WTC11 (cell line): ENCODE results near the gene OTUD7B. TPM values are rescaled to one million over a fixed set of nuclear protein-coding genes. Genes with fewer than 3 reads are reported as not detected.
A peak's percentile ranks its signal among the peaks of the same experiment; 100 is the strongest.

ENCODE experiments used
- ATAC-seq: fragments of 200-7000 bp; cut with Tn5 transposase; 2 replicates; pipeline ENCODE4 v1.10.0; 2021; ENCODE audit warnings: mild to moderate bottlenecking, moderate library complexity
- CTCF ChIA-PET: fragments of 300-600 bp; sonication (Branson Sonifier 250); formaldehyde crosslinking; loops from one replicate; lab custom pipeline; 2021; ENCODE audit warnings: antibody characterized with exemption; lab: Charles Lee
- POLR2A ChIA-PET: fragments of 350-600 bp; sonication (Branson Sonifier 250); formaldehyde crosslinking; loops from one replicate; lab custom pipeline; 2021; ENCODE audit warnings: antibody characterized with exemption; lab: Charles Lee
- DNase-seq: peaks from one replicate; pipeline ENCODE4 v3.0.0; 2021; ENCODE audit warnings: low spot score
- H3K27ac Mint-ChIP-seq: 2 replicates; pipeline ENCODE4 v1.8.0; 2021; ENCODE audit warnings: mixed read lengths
- H3K27me3 Mint-ChIP-seq: 2 replicates; pipeline ENCODE4 v1.8.0; 2021; ENCODE audit warnings: low read depth, mild to moderate bottlenecking, moderate library complexity, mixed read lengths
- H3K36me3 Mint-ChIP-seq: 2 replicates; pipeline ENCODE4 v1.8.0; 2021; ENCODE audit warnings: mixed read lengths
- H3K4me1 Mint-ChIP-seq: 2 replicates; pipeline ENCODE4 v1.8.0; 2022; ENCODE audit warnings: mixed read lengths
- H3K4me3 Mint-ChIP-seq: 2 replicates; pipeline ENCODE4 v1.8.0; 2021; ENCODE audit warnings: mild to moderate bottlenecking, moderate library complexity, mixed read lengths
- H3K9me3 Mint-ChIP-seq: 2 replicates; pipeline ENCODE4 v1.8.0; 2021; ENCODE audit warnings: mixed read lengths
- CDX4 ChIP-seq: fragments of 250-450 bp; sonication (Bioruptor Pico); IDR thresholded peaks from 2 replicates; pipeline ENCODE4 v1.9.0; 2021; ENCODE audit warnings: moderate library complexity, mild to moderate bottlenecking, inconsistent platforms, borderline replicate concordance
- CREM ChIP-seq: sonication (generic); formaldehyde crosslinking; IDR thresholded peaks from 2 replicates; pipeline ENCODE4 v1.8.1; 2022; ENCODE audit warnings: mild to moderate bottlenecking, missing genetic modification reagents, moderate library complexity
- E2F4 ChIP-seq: sonication (generic); formaldehyde crosslinking; IDR thresholded peaks from 2 replicates; pipeline ENCODE4 v1.8.1; 2022; ENCODE audit warnings: low read depth, mild to moderate bottlenecking, moderate library complexity, missing genetic modification reagents, borderline replicate concordance
- ETV6 ChIP-seq: sonication (generic); formaldehyde crosslinking; IDR thresholded peaks from 2 replicates; pipeline ENCODE4 v1.8.1; 2022; ENCODE audit warnings: mild to moderate bottlenecking, missing genetic modification reagents
- IRF1 ChIP-seq: sonication (generic); formaldehyde crosslinking; IDR thresholded peaks from 2 replicates; pipeline ENCODE4 v1.8.0; 2023; ENCODE audit warnings: missing genetic modification reagents
- JAZF1 ChIP-seq: fragments of 250-450 bp; sonication (Bioruptor Pico); IDR thresholded peaks from 2 replicates; pipeline ENCODE4 v1.9.0; 2021; ENCODE audit warnings: moderate library complexity, mild to moderate bottlenecking, inconsistent platforms
- MYBL2 ChIP-seq: sonication (generic); formaldehyde crosslinking; IDR thresholded peaks from 2 replicates; pipeline ENCODE4 v1.8.1; 2023; ENCODE audit warnings: mild to moderate bottlenecking, moderate library complexity, missing genetic modification reagents
- NR1H2 ChIP-seq: sonication (generic); formaldehyde crosslinking; IDR thresholded peaks from 2 replicates; pipeline ENCODE4 v1.9.0; 2021; ENCODE audit warnings: mild to moderate bottlenecking, moderate library complexity, missing genetic modification reagents
- NR3C1 ChIP-seq: sonication (generic); formaldehyde crosslinking; conservative IDR thresholded peaks from 2 replicates; pipeline ENCODE4 v1.8.1; 2023; ENCODE audit warnings: low read depth, mild to moderate bottlenecking, missing genetic modification reagents
- RORB ChIP-seq: fragments of 250-450 bp; sonication (Bioruptor Pico); IDR thresholded peaks from 2 replicates; pipeline ENCODE4 v1.9.0; 2021; ENCODE audit warnings: mild to moderate bottlenecking
- SMAD3 ChIP-seq: sonication (generic); formaldehyde crosslinking; IDR thresholded peaks from 2 replicates; pipeline ENCODE4 v1.8.0; 2022; ENCODE audit warnings: missing genetic modification reagents, mild to moderate bottlenecking, borderline replicate concordance
- SP1 ChIP-seq: sonication (generic); formaldehyde crosslinking; conservative IDR thresholded peaks from 2 replicates; pipeline ENCODE4 v1.8.1; 2022; ENCODE audit warnings: missing genetic modification reagents
- TEAD4 ChIP-seq: sonication (generic); formaldehyde crosslinking; IDR thresholded peaks from 2 replicates; pipeline ENCODE4 v1.8.0; 2022; ENCODE audit warnings: mild to moderate bottlenecking, missing genetic modification reagents
- USF1 ChIP-seq: sonication (generic); formaldehyde crosslinking; IDR thresholded peaks from 2 replicates; pipeline ENCODE4 v1.8.0; 2022; ENCODE audit warnings: mild to moderate bottlenecking, missing genetic modification reagents
- ZBTB43 ChIP-seq: sonication (generic); formaldehyde crosslinking; IDR thresholded peaks from 2 replicates; pipeline ENCODE4 v1.8.1; 2023; ENCODE audit warnings: mild to moderate bottlenecking, missing genetic modification reagents
- ZNF121 ChIP-seq: sonication (generic); formaldehyde crosslinking; IDR thresholded peaks from 2 replicates; pipeline ENCODE4 v1.8.0; 2023; ENCODE audit warnings: missing genetic modification reagents
- ZNF317 ChIP-seq: sonication (generic); formaldehyde crosslinking; IDR thresholded peaks from 2 replicates; pipeline ENCODE4 v1.8.1; 2023; ENCODE audit warnings: low read depth, mild to moderate bottlenecking, moderate library complexity, missing genetic modification reagents, borderline replicate concordance
- total RNA-seq: library from RNA; stranded (reverse); gene quantifications from 3 replicates; pipeline ENCODE4 v1.2.3, GENCODE V29; 2021

OTUD7B gene
- total RNA-seq, 1 experiment from 2014 or later, result 21.0 TPM

GRCh38 chr1:150018165-150018564 is 7.6 kb upstream of the OTUD7B start (continued):
- TF ChIP-seq ZNF121, result no peak
- no peak for TF ChIP-seq CREM (CRISPR knock-in tag)
- no peak for TF ChIP-seq JAZF1 (CRISPR knock-in tag)
- no peak for TF ChIP-seq NR1H2
- no peak for TF ChIP-seq SMAD3 (CRISPR knock-in tag)
- no peak for TF ChIP-seq IRF1 (CRISPR knock-in tag)

- peak; percentile 94 for TF ChIP-seq ZNF317 (CRISPR knock-in tag)
- no peak for TF ChIP-seq SP1 (CRISPR knock-in tag)
- TF ChIP-seq E2F4 (CRISPR knock-in tag), result no peak
- TF ChIP-seq, all 79 proteins: peak for 1
- ATAC-seq (peak; percentile 94), DNase-seq (peak; percentile 30)
- H3K4me3 Mint-ChIP-seq, result no peak overlapping the region
- peak overlapping the region; percentile 33; the same call in 1 of the 2 replicates for H3K27ac Mint-ChIP-seq
- no peaks in the 10 kb centered on the region for H3K9me3 Mint-ChIP-seq
- H3K4me1 Mint-ChIP-seq, result peaks cover 19% of the 10 kb centered on the region
- H3K36me3 Mint-ChIP-seq, result no peaks in the 10 kb centered on the region
- no peaks in the 10 kb centered on the region; the same call in 1 of the 2 replicates for H3K27me3 Mint-ChIP-seq
- POLR2A ChIA-PET, result no interaction called here
- CTCF ChIA-PET, result interaction anchor here (0.6 to 1.3 kb wide), 2 partner anchors 33 to 151 kb away, joined by 3 to 5 read pairs; no protein-coding TSS in a partner anchor
Observed at GRCh38 chr1:150017206-150017750, 6.8 kb upstream of the OTUD7B start.

GRCh38 chr1:150015651-150016131 is 5.2 kb upstream of the OTUD7B start:
- DNase-seq, result no peak
- no peaks in the 10 kb centered on the region; the same call in 1 of the 2 replicates for H3K27me3 Mint-ChIP-seq
- no peak for ATAC-seq
- ChIA-PET POLR2A (no interaction called here), CTCF (no interaction called here)
- H3K4me3 Mint-ChIP-seq, result no peak overlapping the region
- no peak overlapping the region for H3K27ac Mint-ChIP-seq
- H3K36me3 Mint-ChIP-seq, result no peaks in the 10 kb centered on the region
- H3K4me1 Mint-ChIP-seq, result peaks cover 12% of the 10 kb centered on the region
- no peaks in the 10 kb centered on the region for H3K9me3 Mint-ChIP-seq
- no peak for TF ChIP-seq TEAD4 (CRISPR knock-in tag)
- no peak for TF ChIP-seq RORB (CRISPR knock-in tag)
- TF ChIP-seq USF1, result no peak
- TF ChIP-seq ETV6, result no peak
- no peak for TF ChIP-seq NR3C1 (CRISPR knock-in tag)
- TF ChIP-seq CDX4 (CRISPR knock-in tag), result no peak
- TF ChIP-seq JAZF1 (CRISPR knock-in tag), result no peak
- TF ChIP-seq MYBL2 (CRISPR knock-in tag), result no peak
- TF ChIP-seq ZBTB43, result no peak
